Measurements from ENCODE around the gene RAP1GAP2. TPM values are rescaled to one million over a fixed set of nuclear protein-coding genes. Genes with fewer than 3 reads are reported as not detected.

Gene RAP1GAP2
- total RNA-seq, 1 experiment from 2014 or later, result 72.8 TPM

GRCh38 chr17:3008336-3009288, 212.4 kb downstream of the RAP1GAP2 start:
- TF ChIP-seq E2F5 (CRISPR knock-in tag; IDR thresholded peaks at IDR 0.05) (no peak), CTCF (IDR thresholded peaks at IDR 0.05) (no peak), ARID4B (CRISPR knock-in tag; IDR thresholded peaks at IDR 0.05; ENCODE audit: borderline replicate concordance) (no peak), OVOL2 (CRISPR knock-in tag; IDR thresholded peaks at IDR 0.05; ENCODE audit: borderline replicate concordance) (no peak), HMGA2 (CRISPR knock-in tag; IDR thresholded peaks at IDR 0.05) (no peak)
- CTCF ChIA-PET, result interaction anchor here (0.7 to 1.1 kb wide), 2 partner anchors 164 to 222 kb away, joined by 3 read pairs; no protein-coding TSS in a partner anchor
- Mint-ChIP-seq H3K27ac (no peak overlapping the region), H3K4me3 (no peak overlapping the region), H3K9me3 (no peaks in the 10 kb centered on the region), H3K27me3 (ENCODE audit: low read depth) (no peaks in the 10 kb centered on the region), H3K4me1 (no peaks in the 10 kb centered on the region), H3K36me3 (peaks cover 46% of the 10 kb centered on the region)
- ATAC-seq, result no peak
- POLR2A ChIA-PET, result no interaction called here
- DNase-seq (ENCODE audit: low spot score), result no peak

GRCh38 chr17:3009411-3009920, 213.2 kb downstream of the RAP1GAP2 start:
- no peak overlapping the region for H3K27ac Mint-ChIP-seq
- POLR2A ChIA-PET, result no interaction called here
- TF ChIP-seq MLX (CRISPR knock-in tag; IDR thresholded peaks at IDR 0.05) (no peak), ZNF138 (CRISPR knock-in tag; conservative IDR thresholded peaks at IDR 0.05) (no peak), PREB (CRISPR knock-in tag; IDR thresholded peaks at IDR 0.05; ENCODE audit: borderline replicate concordance) (no peak), ZSCAN18 (CRISPR knock-in tag; IDR thresholded peaks at IDR 0.05) (no peak), JAZF1 (CRISPR knock-in tag; IDR thresholded peaks at IDR 0.05) (no peak), FOXP1 (CRISPR knock-in tag; IDR thresholded peaks at IDR 0.05; ENCODE audit: borderline replicate concordance) (no peak), ZNF512 (CRISPR knock-in tag; IDR thresholded peaks at IDR 0.05; ENCODE audit: borderline replicate concordance) (no peak), ERG (CRISPR knock-in tag; IDR thresholded peaks at IDR 0.05) (no peak), JUN (CRISPR knock-in tag; IDR thresholded peaks at IDR 0.05) (no peak), ESRRA (CRISPR knock-in tag; IDR thresholded peaks at IDR 0.05; ENCODE audit: borderline replicate concordance) (no peak)

More at GRCh38 chr17:3009411-3009920, 213.2 kb downstream of the RAP1GAP2 start:
- CTCF ChIA-PET, result interaction anchor here (1.1 to 5.1 kb wide), 2 partner anchors 161 to 165 kb away, joined by 3 to 73 read pairs; no protein-coding TSS in a partner anchor
- DNase-seq (ENCODE audit: low spot score), result no peak
- H3K4me1 Mint-ChIP-seq, result no peaks in the 10 kb centered on the region
- H3K4me3 Mint-ChIP-seq, result no peak overlapping the region
- peaks cover 53% of the 10 kb centered on the region for H3K36me3 Mint-ChIP-seq
- H3K27me3 Mint-ChIP-seq (ENCODE audit: low read depth), result no peaks in the 10 kb centered on the region
- ATAC-seq, result no peak
- H3K9me3 Mint-ChIP-seq, result no peaks in the 10 kb centered on the region
